Mononuclear cell (primary cell): ENCODE measurements around the gene HEXIM1. TPM values are rescaled to one million over a fixed set of nuclear protein-coding genes. Genes with fewer than 3 reads are reported as not detected.
"Not testable (repeated sequence)": the region's sequence is repeated elsewhere in the genome, so short reads cannot be mapped to it uniquely, and the experiment has no call there.

Experiments
- H3K27me3 ChIP-seq: 2 replicates; pipeline ENCODE4 v1.6.0; 2011; ENCODE audit warnings: low read length, control low read depth; ENCODE audit not compliant: insufficient read depth
- H3K4me1 ChIP-seq: 2 replicates; pipeline ENCODE4 v1.5.1; 2011; ENCODE audit warnings: mild to moderate bottlenecking, low read length, control low read depth; ENCODE audit not compliant: insufficient read depth
- H3K4me3 ChIP-seq: 2 replicates; pipeline ENCODE4 v1.5.1; 2011; ENCODE audit warnings: mild to moderate bottlenecking, low read length, moderate library complexity
- H3K9me3 ChIP-seq: 2 replicates; pipeline ENCODE4 v1.5.1; 2011; ENCODE audit warnings: low read depth, mild to moderate bottlenecking, control low read depth, low read length
- total RNA-seq: library from RNA; depleted of rRNA; stranded (reverse); fragments of >200 nt; gene quantifications from one replicate; pipeline ENCODE4 v1.2.3, GENCODE V29; 2012

The HEXIM1 gene
- total RNA-seq, 1 donor, result 17.9 TPM

DNA sequence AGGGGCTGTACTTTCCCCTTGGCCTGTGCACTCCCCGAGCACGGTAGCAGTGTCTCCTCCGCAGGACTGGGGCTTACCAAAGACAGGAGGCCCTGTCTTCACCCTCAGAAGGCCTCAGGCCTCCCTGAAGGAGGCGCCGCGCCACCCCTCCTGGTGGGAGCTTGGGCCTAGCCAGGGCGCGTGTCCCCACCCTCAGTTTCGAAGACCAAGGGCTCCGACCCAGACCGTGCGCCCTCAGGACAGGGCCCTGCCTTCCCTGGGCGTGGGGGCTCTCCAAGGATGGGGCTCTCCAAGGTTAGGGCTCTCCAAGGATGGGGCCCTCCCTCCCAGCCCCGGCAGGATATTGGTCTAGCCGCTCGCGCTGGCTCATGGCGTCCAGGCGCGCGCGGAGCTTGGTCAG lies 27.7 kb upstream of the HEXIM1 start:
- Histone ChIP-seq H3K4me3 (no peak overlapping the region), H3K27me3 (no peaks in the 10 kb centered on the region), H3K4me1 (peaks cover 17% of the 10 kb centered on the region), H3K9me3 (no peaks in the 10 kb centered on the region)

DNA sequence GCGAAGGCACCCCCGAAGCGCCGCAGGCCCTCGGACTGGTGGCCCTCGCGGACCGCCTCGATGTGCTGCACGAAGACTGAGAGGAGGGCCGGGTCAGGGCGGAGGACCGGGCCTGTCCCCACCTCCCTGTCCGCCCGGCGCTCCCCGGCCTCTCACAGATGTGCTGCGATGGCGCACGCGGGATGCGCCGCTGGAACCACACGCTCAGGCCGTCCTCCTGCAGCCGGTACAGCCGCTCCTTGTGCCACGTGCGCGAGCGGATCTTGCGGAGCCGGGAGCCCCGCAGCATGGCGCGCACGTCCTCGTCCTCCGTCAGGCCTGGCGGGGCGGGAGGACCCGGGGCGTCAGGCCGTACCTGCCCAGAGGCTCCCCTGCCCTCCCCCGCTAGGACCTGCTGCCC lies 27.2 kb upstream of the HEXIM1 start:
- Histone ChIP-seq H3K4me3 (no peak overlapping the region), H3K27me3 (no peaks in the 10 kb centered on the region), H3K9me3 (no peaks in the 10 kb centered on the region), H3K4me1 (peaks cover 17% of the 10 kb centered on the region)

DNA sequence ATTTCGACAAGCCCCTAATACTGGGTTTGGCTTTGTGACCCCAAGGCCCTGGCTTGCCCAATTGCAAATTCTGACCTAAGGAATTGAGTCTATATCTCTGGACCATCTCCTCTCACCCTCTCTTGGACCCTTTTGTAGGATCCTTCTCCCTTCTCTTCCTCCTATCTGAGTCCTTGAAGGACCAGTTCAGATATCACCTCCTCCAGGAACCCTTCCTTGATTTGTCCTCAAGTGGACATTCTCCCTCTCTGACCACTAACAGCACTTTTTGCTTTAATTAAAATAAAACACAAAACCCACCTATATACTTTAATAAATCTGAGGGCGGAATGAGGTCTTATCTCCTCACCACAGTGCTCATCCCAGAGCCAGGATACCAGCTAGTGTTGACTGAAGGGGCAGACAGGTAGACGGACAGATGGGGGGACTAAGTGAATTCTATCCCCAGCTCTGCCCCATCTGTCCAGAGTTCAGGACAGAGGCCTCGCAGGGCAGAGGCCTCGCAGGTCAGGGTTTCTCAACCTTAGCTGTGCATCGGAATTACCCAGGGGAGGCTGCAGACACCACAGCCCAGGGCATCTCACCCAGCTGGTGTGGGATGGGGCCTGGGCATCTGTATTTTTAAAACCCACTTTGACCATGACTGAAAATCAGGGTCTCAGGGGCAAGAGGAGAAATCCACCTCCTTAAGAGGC lies 25.1 kb upstream of the HEXIM1 start:
- no peak overlapping the region for H3K4me3 ChIP-seq
- no peaks in the 10 kb centered on the region for H3K9me3 ChIP-seq
- no peaks in the 10 kb centered on the region for H3K27me3 ChIP-seq
- peaks cover 17% of the 10 kb centered on the region for H3K4me1 ChIP-seq

DNA sequence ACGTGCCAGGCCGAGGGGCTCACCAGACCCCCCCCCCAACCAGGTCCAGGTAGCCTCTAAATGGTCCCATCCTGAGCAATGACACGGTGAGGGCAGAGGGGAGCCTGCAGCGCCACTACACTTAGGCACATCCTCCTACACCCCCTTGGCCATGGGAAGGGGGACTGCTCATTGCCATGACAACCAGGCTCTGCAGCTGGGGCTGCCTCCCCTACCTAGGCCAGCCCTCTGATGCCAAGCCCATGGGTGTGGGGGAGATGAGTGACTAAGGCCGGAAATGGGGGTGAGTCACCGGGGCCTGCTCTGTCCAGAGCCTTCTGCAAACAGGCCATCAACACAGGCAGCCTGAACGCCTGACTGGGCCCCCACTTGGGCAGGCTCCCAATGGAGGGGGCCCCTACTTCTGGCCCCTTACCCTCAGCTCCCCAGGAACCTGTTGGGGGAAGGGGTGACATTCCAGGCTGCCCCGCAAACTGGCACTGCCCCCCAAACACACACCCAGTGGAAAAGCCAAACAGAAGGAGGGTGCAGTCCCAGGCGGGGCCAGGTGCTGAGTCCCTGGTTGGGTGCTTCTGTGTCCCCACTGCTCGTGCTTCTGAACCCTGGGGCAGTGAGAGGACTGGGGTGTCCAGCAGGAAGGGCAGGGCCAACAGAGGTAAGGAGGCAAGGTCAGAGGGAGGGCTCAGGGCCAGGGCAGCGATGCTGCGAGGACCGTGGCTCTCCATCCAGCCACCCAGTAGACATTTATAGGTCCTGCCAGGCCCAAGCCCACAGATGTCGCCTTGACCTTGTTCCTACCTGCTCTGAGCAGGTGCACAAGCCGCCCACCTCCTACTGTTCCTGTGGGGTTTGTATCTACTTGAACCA lies 24.1 kb upstream of the HEXIM1 start:
- H3K9me3 ChIP-seq, result no peaks in the 10 kb centered on the region
- H3K27me3 ChIP-seq, result no peaks in the 10 kb centered on the region
- peaks cover 17% of the 10 kb centered on the region for H3K4me1 ChIP-seq
- no peak overlapping the region for H3K4me3 ChIP-seq

DNA sequence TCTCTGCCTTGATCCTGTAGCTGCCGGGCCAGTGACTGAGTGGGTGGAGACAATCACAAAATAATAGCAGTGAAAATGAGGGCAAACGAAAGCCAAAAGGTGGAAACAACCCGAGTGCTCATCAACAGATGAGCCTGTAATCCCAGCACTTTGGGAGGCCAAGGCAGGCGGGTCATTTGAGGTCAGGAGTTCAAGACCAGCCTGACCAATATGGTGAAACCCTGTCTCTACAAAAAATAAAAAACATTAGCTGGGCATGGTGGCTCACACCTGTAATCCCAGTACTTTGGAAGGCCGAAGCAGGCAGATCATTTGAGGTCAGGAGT lies 23.5 kb upstream of the HEXIM1 start:
- H3K4me3 ChIP-seq, H3K9me3 ChIP-seq, H3K27me3 ChIP-seq: not testable (repeated sequence)
- peaks cover 17% of the 10 kb centered on the region for H3K4me1 ChIP-seq

DNA sequence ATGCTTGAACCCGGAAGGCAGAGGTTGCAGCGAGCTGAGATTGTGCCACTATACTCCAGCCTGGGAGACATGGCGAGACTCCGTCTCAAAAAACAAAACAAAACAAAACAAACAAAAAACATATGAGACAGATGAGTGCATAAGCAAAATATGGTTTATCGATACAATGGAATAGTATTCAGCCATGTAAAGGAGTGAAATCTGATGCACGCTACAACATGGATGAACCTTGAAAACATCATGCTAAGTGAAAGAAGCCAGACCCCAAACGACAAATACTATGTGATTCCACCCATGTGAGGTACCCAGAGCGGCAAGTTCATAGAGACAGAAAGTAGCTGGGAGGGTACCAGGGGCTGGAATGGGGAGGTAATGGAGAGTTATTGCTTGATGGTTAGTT lies 22.8 kb upstream of the HEXIM1 start:
- no peaks in the 10 kb centered on the region for H3K9me3 ChIP-seq
- peaks cover 17% of the 10 kb centered on the region for H3K4me1 ChIP-seq
- H3K27me3 ChIP-seq, result no peaks in the 10 kb centered on the region
- H3K4me3 ChIP-seq, result no peak overlapping the region

DNA sequence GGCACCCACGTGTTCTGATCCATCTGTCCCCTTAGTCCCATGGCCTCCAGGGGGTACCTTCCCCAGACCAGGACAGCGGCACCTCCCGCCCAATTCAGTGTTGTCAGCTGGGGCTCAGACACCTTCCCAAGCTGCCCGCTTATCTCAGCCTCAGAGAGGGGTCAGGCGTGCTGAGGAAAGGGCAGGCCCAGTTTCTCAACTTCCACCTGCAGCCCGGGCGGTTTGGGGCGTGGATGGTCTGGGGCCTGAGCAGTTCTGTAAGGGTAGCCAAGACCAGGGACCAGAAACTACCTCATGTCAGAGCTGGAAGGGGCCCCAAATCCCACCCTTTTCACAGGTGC lies 21.1 kb upstream of the HEXIM1 start:
- Histone ChIP-seq H3K9me3 (no peaks in the 10 kb centered on the region), H3K27me3 (no peaks in the 10 kb centered on the region), H3K4me1 (peaks cover 23% of the 10 kb centered on the region), H3K4me3 (no peak overlapping the region)

DNA sequence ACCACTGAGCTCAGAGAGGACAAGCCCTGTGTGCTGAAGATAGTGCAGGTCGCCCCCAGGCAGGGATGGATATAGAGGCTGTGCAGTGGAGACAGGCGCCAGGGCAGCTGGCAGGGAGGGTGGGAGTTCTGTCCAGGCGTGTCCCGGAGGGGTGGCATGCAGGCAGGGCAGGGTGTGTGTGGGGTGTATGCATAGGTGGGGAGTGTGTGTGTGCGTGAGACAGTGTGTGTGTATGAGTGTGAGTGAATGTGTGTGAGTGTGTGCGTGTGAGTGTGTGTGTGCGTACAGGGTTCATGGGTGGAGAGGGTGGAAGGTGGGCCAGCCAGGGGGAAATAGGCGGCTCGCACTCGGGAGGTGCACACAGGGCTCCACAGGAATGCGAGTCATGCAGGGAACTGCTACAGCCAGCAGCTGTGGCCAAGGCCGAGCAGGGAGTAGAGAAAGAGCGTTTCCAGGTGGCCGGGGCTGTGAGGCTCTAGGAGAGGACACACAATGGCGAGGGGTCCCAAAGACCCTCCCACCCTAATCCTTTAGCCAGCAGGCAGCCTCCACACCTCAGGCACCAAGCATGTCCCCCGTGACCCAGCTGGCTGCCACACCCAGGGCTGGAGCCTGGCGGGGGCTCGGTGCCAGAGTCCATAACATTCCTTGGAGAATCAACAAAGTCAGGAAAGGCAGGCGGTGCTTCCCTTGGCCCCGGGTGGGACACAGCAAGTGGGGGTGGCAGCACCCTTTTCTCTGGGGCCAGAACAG lies 20.6 kb upstream of the HEXIM1 start:
- no peak overlapping the region for H3K4me3 ChIP-seq
- H3K4me1 ChIP-seq, result peaks cover 24% of the 10 kb centered on the region
- H3K9me3 ChIP-seq, result no peaks in the 10 kb centered on the region
- no peaks in the 10 kb centered on the region for H3K27me3 ChIP-seq

DNA sequence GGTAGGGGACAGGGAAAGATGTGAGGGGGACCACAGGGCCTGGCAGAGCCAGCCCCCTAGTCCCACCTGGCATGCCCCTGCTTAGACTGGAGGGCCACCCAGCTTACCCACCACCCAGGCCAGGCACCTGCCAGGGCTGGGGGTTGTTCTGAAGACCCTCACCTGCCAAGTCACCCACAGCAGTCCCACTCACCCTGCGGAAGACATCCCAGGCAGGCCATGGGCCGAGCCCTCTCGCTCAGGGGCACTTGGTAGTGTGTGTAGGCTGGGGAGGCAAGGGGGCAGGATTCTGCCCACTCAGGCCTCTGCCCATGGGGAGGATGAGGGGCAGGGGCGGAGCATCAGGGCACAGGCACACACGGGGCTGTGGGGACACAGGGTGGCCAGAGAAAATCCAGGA lies 19.9 kb upstream of the HEXIM1 start:
- Histone ChIP-seq H3K4me1 (peaks cover 30% of the 10 kb centered on the region), H3K27me3 (no peaks in the 10 kb centered on the region), H3K4me3 (no peak overlapping the region), H3K9me3 (no peaks in the 10 kb centered on the region)

DNA sequence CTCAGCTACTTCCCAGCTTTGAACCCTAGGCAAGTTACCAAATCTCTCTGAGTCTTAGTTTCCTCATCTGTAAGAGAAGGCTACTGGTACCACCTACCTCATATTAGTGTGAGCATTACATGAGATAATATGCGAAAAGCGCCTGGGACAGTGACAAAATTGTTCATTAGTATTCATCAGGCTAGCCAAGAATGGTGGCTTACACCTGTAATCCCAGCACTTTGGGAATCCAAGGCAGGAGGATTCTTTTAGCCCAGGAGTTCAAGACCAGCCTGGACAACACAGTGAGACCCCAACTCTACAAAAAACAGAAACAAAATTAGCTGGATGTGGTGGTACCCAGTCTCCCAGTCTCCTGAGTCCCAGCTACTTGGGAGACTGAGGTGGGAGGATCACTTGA lies 19.3 kb upstream of the HEXIM1 start:
- no peak overlapping the region for H3K4me3 ChIP-seq

DNA sequence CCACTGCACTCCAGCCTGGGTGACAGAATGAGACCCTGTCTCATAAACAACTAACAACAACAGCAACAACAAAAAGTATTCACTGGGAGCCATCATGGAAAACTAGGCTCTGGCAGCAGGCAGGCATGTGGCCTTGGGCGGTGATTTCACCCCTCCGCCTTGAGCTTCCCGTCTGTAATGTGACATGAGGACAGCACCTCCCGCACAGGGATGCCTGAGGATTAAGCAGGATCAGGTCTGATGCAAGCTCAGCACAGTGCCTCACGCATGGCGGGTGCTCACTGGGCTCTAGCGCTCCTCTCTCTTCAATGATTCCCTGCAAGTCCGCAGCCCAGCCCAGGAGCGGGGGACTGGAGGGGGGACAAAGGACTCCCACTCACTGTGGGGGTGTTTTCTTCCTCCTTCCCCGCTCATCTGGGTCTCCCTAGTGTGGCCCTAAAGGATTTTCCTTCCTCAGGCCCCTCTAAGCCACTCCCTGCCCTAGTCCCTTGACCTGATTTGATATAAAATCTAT lies 18.8 kb upstream of the HEXIM1 start:
- Histone ChIP-seq H3K4me3 (no peak overlapping the region), H3K27me3 (no peaks in the 10 kb centered on the region), H3K4me1 (peaks cover 19% of the 10 kb centered on the region), H3K9me3 (no peaks in the 10 kb centered on the region)

More for the DNA sequence above, 19.3 kb upstream of the HEXIM1 start:
- H3K27me3 ChIP-seq, result no peaks in the 10 kb centered on the region
- H3K4me1 ChIP-seq, result peaks cover 23% of the 10 kb centered on the region
- no peaks in the 10 kb centered on the region for H3K9me3 ChIP-seq

DNA sequence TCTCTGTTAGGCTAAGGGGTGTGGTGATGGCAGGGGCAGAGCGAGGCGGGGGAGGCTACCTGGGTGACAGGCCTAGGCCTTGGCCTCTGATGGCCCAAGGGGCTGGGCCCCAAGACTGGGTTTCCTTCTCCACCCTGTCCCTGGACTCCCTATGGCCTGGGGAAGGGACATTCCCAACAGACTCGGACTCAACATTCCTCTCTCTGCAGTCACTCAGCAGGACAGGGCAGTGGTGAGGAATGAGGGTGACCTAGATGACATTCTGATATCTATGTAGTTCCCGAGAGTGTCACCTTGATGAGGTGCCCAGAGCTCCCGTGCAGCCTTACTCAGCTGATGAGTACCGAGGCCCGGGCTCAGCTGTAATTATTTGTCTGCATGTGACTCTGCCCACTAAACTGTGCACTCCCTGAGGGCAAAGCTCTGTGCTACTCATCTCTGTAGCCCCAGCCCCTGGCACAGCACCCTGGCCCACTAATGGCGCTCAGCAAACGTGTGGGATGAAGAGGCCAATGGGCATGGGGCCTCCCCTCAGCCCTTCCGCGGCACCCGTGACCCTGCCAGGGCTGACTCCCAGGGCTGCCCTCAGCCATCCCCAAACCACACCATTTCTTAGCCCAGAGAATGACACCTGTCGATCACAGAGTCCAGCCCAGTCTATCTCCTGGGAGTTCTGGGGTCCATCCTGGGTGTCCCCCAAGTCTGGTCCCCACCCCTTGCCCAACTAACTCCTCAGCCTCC lies 18.2 kb upstream of the HEXIM1 start:
- Histone ChIP-seq H3K27me3 (no peaks in the 10 kb centered on the region), H3K9me3 (no peaks in the 10 kb centered on the region), H3K4me1 (peaks cover 14% of the 10 kb centered on the region), H3K4me3 (no peak overlapping the region)

DNA sequence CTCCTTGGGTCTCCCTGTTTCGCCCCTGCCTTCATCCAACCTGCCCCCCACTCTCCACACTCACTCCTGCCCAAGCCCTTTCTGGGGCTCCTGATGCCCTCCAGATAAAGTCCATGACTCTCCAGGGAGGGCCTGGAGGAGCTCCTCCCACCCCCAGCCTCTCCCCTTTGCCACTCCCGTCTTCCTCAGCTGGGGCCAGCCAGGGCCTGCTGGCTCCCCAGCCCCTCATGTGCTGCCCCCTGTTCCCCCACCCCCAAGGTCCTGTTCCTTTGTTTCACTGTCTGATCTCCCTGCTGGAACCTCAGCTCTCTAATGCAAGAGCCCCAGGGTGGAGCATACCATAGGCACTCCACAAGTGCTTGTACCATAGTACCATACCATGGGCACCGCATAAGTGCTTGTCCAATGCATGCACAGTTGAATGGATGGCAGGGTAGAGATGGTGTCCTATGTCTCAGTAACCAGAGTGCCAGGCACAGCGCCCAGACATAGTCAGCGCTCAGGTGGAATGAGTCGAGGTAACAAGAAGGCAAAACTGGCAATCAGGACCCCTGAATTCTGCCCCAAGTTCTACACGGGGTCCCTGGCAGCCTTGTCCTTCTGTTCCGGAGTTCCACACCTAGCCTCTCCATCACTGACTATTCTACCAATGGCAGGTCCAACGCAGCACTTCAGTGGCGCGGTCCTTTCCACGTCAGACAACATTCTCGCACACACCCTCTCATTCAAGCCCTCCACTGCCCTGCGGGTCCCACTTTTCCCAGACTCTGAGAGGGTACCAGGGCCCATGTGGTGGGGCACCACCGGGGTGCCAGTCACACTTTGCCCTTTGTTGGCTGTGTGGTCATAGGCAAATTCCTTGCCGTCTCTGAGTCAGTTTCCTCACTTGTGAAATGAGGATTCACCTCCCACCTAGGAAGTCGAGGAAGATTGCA lies 17.3 kb upstream of the HEXIM1 start:
- Histone ChIP-seq H3K4me3 (no peak overlapping the region), H3K9me3 (no peaks in the 10 kb centered on the region), H3K4me1 (peaks cover 17% of the 10 kb centered on the region), H3K27me3 (no peaks in the 10 kb centered on the region)
